Thoracic aorta (tissue), 2 donors: ENCODE results near the gene HLF. TPM values are rescaled to one million over a fixed set of nuclear protein-coding genes. Genes with fewer than 3 reads are reported as not detected.

Source experiments
- ATAC-seq: fragments of 150-250 bp; one replicate; pipeline ENCODE4 v1.8.0; 2017; ENCODE audit warnings: low read depth; ENCODE audit not compliant: insufficient number of reproducible peaks, low FRiP score
- DNase-seq: peaks from one replicate; pipeline ENCODE4 v3.0.0-alpha.2; 2020; ENCODE audit warnings: low spot score
- H3K27ac ChIP-seq, 2 donors: fragments of 200-600 bp; sonication (generic); 1 replicate in 1 of 2; 2 replicates in 1 of 2; pipeline ENCODE4 v1.5.1; 2016; ENCODE audit warnings: mild to moderate bottlenecking in 2 of 2, moderate library complexity in 2 of 2
- H3K27me3 ChIP-seq: fragments of 200-600 bp; sonication (generic); replicated peaks from 2 replicates; pipeline ENCODE4 v1.6.0; 2016; ENCODE audit warnings: mild to moderate bottlenecking; ENCODE audit not compliant: insufficient read depth
- H3K36me3 ChIP-seq: fragments of 200-600 bp; sonication (generic); one replicate; pipeline ENCODE4 v1.5.1; 2016
- H3K4me1 ChIP-seq, 2 donors: fragments of 200-600 bp; sonication (generic); 1 replicate in 1 of 2; 2 replicates in 1 of 2; pipeline versions ENCODE4 v1.5.1 to v1.6.0; 2016; ENCODE audit warnings: low read depth in 2 of 2, mild to moderate bottlenecking in 1 of 2; ENCODE audit not compliant: control insufficient read depth in 1 of 2
- H3K4me3 ChIP-seq: fragments of 200-600 bp; sonication (generic); 2 replicates; pipeline ENCODE4 v1.5.1; 2016; ENCODE audit warnings: mild to moderate bottlenecking
- H3K9me3 ChIP-seq: fragments of 200-600 bp; sonication (generic); 2 replicates; pipeline ENCODE4 v1.5.1; 2016
- total RNA-seq, 2 donors: library from RNA; depleted of rRNA; stranded (reverse); fragments of >200 nt; gene quantifications; one replicate each; pipeline versions ENCODE4 v1.1.0 to v1.2.3, GENCODE V29; 2016
- TF ChIP-seq, protein P1 (sequence below): fragments of 200-600 bp; sonication (generic); IDR thresholded peaks from one replicate; pipeline ENCODE4 v1.5.1; 2019; ENCODE audit warnings: antibody characterized with exemption

The HLF gene
- total RNA-seq, 2 donors from 2014 or later = 10.2 to 12.5 TPM

DNA sequence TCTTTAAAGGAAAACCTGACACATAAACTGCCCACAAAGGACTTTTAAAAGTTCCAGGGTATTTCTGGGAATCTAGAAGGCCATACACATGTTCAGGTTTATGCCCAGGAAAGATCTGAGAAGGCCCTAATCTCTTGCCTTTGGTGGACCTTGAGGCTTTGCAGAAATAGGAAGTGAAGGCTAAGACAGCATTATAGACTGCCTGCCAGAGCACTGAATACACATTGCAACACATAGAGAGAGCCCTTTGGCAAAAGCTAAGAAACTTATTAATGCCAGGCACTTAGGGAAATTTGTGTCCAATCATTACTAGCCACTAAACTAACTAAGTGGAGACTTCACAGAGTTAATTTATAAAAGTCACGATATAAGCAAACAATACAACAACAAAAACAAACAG lies 86.5 kb downstream of the HLF start:
- no peak for DNase-seq
- H3K9me3 ChIP-seq = no peaks in the 10 kb centered on the region
- no peaks in the 10 kb centered on the region for H3K36me3 ChIP-seq
- H3K4me3 ChIP-seq = no peak overlapping the region
- no peak overlapping the region for H3K27ac ChIP-seq
- no peaks in the 10 kb centered on the region for H3K4me1 ChIP-seq
- no peaks in the 10 kb centered on the region for H3K27me3 ChIP-seq
- no peak for ATAC-seq
- TF ChIP-seq, protein P1, sequence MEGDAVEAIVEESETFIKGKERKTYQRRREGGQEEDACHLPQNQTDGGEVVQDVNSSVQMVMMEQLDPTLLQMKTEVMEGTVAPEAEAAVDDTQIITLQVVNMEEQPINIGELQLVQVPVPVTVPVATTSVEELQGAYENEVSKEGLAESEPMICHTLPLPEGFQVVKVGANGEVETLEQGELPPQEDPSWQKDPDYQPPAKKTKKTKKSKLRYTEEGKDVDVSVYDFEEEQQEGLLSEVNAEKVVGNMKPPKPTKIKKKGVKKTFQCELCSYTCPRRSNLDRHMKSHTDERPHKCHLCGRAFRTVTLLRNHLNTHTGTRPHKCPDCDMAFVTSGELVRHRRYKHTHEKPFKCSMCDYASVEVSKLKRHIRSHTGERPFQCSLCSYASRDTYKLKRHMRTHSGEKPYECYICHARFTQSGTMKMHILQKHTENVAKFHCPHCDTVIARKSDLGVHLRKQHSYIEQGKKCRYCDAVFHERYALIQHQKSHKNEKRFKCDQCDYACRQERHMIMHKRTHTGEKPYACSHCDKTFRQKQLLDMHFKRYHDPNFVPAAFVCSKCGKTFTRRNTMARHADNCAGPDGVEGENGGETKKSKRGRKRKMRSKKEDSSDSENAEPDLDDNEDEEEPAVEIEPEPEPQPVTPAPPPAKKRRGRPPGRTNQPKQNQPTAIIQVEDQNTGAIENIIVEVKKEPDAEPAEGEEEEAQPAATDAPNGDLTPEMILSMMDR = no peak

DNA sequence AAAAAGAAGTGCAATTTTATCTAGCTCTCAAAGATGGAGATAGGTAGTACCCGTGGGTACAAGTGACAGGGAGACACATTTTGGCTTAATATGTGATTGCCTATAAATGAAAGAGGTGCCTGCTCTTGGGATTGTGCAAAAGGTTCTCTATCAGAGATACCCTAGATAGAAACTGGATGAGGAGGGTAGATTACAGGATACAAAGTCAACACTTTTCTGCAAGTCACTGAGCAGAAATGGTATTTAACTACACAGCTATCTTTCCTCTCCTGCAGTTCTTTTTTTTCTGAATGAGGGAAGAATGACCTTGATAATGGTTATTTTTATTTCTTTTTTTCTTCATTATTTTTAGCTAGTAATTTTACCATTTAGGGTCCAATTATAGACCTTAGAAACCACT lies 89.2 kb downstream of the HLF start:
- Histone ChIP-seq H3K27me3 (no peaks in the 10 kb centered on the region), H3K9me3 (no peaks in the 10 kb centered on the region), H3K27ac (no peak overlapping the region), H3K4me3 (no peak overlapping the region), H3K4me1 (no peaks in the 10 kb centered on the region), H3K36me3 (no peaks in the 10 kb centered on the region)
- ATAC-seq = no peak
- TF ChIP-seq, protein P1 = no peak
- no peak for DNase-seq

DNA sequence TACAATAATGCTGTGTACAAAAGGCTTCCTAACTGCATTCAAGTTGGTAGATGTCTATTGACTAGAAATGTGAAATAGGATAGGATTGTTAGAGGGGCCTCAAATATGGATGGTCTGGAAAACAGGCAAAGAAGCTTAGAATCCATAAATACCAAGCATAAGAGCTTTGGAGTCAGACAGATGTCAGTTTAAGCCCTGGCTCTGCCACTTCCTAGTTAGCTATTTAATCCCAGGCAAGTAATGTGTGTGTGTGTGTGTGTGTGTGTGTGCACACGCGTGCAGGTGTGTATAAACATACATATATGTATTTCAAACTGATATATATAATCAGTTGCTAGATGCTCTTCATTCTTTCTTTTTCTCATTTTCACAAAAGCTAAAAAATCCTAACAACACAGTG lies 90.2 kb downstream of the HLF start:
- no peak for ATAC-seq
- H3K27me3 ChIP-seq = no peaks in the 10 kb centered on the region
- H3K36me3 ChIP-seq = no peaks in the 10 kb centered on the region
- H3K9me3 ChIP-seq = no peaks in the 10 kb centered on the region
- H3K4me3 ChIP-seq = no peak overlapping the region
- H3K27ac ChIP-seq = no peak overlapping the region
- TF ChIP-seq, protein P1 = no peak
- H3K4me1 ChIP-seq = no peaks in the 10 kb centered on the region
- no peak for DNase-seq

DNA sequence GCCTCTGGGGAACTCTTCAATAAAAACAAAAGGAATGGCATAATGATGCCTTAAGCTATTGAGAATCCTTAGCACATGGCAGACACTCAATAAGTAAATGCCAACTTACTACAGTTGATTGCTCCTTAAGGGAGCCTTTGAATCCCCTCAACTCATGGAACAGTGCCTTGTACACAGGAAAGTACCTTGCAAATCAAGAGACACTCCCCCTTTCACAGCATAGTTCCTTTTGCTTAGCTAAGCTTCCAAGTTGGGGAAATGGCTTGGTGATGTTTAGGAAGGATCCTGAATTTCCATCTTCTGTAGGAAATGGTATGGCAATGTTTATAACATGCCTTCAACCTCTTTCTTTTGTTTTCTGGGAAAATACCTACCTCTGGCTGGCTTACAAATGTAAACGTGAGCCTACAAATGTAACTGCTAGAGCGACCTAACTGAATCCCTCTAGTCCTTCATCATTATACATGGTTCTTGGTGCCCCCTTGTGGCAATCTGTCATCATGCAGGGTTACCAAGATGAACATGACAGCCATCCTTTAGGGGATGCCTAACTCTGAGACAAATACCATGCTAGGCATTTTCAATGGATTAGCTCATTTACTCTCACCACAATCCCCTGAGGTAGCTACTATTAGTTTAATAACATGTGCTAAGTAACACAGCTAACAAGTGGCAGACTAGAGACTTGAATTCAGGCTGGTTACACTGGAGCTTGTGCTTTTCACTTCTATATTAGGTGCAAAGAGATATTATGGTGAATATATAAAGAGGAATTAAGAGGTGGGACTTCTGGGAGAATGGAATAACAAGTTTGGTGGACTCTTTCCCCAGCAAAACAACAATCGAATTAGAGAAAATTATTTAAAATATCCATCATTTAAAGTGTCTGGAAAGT lies 91.9 kb downstream of the HLF start:
- peak; percentile 59 for DNase-seq
- Histone ChIP-seq H3K4me3 (no peak overlapping the region), H3K27me3 (no peaks in the 10 kb centered on the region), H3K9me3 (no peaks in the 10 kb centered on the region), H3K27ac (no peak overlapping the region), H3K36me3 (no peaks in the 10 kb centered on the region), H3K4me1 (no peaks in the 10 kb centered on the region)
- TF ChIP-seq, protein P1 = peak; percentile 79
- peak; percentile 55 for ATAC-seq

DNA sequence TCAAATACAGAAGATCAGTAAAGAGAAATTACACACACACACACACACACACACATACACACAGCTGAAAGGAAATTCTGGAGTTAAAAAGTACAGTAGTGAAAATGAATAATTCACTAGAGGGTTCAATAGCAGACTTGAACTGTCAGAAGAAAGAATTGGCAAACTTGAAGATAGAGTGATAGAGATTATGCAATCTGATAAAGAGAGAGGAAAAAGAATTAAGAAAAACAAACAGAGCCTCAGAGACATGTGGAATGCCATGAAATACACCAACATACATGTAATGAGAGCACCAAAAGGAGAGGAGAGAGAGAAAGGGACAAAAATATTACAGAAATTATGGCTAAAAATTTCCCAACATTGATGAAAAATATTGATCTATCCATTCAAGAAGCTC lies 96.2 kb downstream of the HLF start:
- no peaks in the 10 kb centered on the region for H3K9me3 ChIP-seq
- ATAC-seq (no peak), DNase-seq (no peak)
- no peak overlapping the region for H3K27ac ChIP-seq
- TF ChIP-seq, protein P1 = no peak
- H3K4me1 ChIP-seq = no peaks in the 10 kb centered on the region
- no peaks in the 10 kb centered on the region for H3K27me3 ChIP-seq
- H3K36me3 ChIP-seq = no peaks in the 10 kb centered on the region
- no peak overlapping the region for H3K4me3 ChIP-seq
